Brain pericyte (primary cell): ENCODE measurements around the gene MPPED1.

Experiments
- DNase-seq: peaks from one replicate; pipeline ENCODE4 v3.0.0-alpha.2; 2012; ENCODE audit warnings: low read depth, low spot score

The MPPED1 gene

DNA sequence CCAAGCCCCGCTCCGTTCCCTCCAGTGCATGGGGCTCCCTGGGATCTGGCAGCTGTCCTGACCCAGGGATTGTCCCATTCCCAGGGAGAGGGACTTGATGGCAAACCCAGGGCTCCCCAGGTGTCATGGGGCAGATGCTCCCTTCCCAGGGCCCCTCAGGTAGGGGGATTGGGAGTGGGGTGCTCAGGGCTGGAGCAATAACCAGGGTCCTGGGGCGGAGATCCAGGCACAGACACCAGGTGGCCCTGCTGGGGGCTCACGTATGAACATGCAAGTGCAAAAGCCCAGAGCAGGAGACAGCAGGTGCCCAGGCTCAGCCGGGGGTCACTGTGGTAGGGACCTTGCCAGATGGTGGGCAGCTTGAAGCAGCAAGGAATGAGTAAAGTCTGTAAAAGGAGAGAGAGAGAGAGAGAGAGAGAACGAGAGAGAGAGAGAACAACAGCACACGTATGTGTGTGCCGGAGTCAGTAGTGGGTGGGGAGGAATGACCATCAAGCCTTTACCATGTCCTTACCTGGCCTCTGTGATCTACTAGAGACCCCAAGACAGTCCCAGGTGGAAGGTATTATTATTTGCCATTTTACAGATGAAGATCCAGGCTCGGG is 19.3 kb upstream of the MPPED1 start:
- no peak for DNase-seq

DNA sequence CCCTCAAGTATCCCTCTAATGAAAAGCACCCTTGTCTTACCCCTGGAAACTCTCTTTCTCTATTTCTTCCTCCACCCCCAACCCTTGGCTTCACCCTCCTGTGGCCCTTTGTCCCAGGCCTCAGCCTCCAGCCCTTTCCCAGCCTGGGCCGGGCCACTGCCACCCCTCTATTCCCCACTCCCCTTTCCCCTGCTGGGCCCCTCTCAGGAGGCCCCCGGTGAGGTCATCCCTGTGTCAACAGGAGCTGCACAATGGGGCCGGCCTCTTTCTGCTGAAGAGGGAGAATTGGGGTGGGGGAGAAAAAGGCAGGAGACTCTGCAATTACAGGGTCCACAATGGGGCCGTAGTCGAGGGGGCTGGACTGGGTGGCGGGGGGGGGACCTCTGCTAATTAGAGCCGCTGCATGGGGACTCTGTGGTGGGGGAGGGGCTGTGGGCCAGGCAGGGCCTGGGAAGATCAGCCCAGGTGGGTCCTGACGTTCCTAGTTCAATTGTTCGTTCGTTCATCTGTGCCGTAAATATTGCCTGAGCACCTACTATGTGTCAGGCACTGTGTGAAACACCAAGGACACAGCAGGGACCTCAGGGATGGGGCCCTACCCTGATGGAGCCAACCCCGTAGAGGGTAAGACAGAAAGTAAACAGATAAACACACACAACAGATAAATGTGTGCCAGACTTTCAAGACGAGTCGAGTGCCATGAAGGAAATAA is 18.5 kb upstream of the MPPED1 start:
- DNase-seq = no peak

- no peak for DNase-seq
These were observed 17.9 kb upstream of the MPPED1 start for GRCh38 chr22:43393844-43394474.

- no peak for DNase-seq
These were observed 16.6 kb upstream of the MPPED1 start for GRCh38 chr22:43395086-43395695.

- DNase-seq = no peak
These were observed 15.4 kb upstream of the MPPED1 start for GRCh38 chr22:43396321-43396933.

- no peak for DNase-seq
These were observed 14.8 kb upstream of the MPPED1 start for GRCh38 chr22:43396934-43397457.

GRCh38 chr22:43397766-43398165 is 14.0 kb upstream of the MPPED1 start:
- DNase-seq = no peak

DNA sequence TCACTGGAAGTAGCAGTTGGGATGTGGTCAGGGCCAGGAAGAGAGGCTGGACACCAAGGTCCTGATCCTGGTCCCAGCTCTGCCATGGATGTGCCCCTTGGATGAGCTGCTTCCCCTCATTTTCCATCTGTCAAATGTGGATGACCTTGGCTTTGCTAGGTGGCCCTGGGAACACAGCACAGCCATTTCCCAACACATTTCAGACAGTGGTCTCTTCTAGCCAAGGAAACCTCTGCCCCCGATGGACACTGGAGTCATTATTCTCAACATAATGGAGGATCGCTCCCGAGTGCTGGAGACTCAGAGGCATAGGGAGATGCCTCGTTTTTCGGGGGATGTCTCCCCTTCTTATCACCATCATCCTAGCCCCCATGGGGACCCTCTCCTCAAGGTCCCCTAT is 13.6 kb upstream of the MPPED1 start:
- DNase-seq = no peak

GRCh38 chr22:43398910-43399309 is 12.9 kb upstream of the MPPED1 start:
- DNase-seq = no peak

DNA sequence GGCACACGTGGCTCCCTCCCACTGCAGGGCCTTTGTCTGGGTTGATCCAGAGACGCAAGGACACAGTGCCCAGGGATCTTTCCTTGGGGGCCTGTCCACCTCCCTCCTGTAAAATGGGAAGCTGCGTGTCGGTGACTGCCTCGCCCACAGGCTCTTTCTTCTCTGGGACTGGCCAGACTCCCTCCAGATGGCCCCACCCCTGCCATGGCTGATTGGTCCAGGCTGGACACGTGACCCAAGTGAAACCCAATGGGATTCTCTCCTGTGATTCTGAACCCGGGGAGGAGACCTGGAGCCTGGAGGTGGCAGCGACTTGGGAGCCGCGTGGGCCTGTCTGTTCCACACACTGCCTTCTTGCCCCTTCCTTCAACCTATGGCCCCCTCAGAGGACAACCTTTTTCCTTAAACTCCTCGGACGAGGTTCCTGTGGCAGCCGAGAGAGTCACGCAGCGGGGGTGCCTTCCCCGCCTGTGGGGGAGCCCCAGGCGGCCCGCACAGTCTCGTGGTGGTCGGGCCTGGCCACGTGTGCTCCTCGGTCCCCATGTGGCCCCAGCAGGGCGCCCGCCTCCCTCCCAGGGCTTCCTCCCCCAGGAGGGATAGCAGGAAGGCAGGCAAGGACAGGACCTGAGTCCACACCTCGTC is 12.4 kb upstream of the MPPED1 start:
- no peak for DNase-seq

- DNase-seq = no peak
These were observed 11.8 kb upstream of the MPPED1 start for GRCh38 chr22:43399980-43400358.

DNA sequence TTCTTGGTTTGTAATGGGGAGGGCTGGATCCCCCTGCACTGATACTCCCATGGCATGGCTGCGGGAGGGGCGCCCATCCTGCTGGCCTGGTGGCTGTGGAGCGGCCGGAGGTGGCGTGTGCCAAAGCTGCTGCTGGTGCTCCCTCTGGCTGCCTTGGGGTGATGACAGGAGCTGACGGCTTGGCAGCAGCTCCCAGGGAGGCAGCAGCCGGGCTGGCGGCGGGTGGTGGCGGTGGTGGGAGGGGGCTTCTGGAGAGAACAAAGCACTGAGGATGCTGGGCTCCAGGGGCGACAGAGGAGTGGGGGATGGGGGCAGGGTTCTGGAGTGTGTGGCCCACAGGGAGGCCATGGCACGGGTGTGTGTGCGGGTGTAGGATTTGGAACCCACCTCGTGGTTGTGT is 11.4 kb upstream of the MPPED1 start:
- DNase-seq = no peak

DNA sequence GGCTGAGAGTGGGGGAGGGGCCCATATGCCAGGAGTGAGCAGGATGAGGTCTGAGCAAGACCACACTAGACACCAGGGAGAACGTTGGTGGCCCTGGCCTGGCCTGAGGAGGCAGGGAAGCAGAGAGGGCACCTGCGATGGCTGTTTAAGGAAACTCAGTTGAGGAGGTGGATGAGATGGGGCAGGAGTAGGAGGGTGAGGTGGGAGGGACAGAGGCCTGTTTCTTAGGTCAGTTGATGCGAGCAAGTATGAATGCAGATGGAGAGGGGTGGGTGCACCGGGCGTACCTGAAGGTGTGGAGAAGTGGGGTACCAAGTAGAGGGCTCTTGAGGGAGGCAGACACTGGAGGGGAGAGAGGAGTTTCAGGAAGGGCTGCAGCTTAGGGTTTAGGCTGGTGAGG is 10.6 kb upstream of the MPPED1 start:
- no peak for DNase-seq

GRCh38 chr22:43401661-43402060 is 10.2 kb upstream of the MPPED1 start:
- no peak for DNase-seq

DNA sequence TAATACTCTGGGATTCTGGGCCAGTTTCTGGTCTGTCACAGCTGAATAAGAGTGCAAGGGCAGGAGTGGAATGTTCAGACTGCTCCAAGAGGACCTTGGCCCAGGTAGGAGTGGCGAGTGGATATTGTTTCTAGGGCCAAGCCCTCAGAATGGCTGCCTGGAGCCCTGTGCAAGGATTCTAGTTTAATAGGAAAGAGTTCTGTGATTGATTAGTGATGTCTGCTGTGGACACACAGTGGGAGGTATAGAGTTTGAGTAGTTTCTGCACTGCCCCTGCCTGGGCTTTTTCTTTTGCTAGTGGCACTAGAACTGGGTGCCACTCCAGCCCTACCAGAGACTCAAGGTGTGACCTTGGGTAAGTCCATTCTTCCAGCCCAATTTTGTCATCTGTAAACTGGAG is 9.7 kb upstream of the MPPED1 start:
- DNase-seq = no peak

GRCh38 chr22:43404673-43405385 is 7.0 kb upstream of the MPPED1 start:
- no peak for DNase-seq

DNA sequence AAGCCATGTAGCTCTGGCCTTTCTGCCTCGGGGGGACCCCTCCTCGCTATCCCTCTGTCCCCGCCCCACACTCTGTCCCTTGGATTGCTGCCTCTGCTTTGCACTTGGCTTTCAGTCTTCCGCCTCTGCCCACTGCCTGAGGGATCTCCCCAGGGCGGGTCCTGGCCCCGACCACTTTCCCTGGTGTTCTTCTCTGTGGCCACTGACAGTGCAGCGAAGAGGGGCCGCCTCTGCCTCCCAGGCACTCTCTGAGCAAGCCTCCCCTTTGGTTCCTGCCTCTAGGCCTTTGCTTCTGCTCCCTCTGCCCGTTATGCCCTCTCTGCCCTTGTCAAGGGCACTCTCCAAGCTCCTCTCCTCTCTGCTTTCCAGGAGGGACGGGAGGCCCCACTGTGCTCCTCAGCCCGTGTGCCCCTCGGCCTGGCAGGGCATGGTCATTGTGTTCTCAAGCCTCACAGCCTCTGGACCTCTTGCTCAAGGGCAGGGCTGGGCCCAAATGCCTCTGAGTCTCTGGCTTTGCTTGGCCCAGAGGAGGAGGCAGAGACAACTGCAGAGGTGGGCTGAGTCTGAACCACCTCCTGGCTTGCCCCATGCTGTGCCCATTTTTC is 5.5 kb upstream of the MPPED1 start:
- no peak for DNase-seq

GRCh38 chr22:43407591-43407990 is 4.2 kb upstream of the MPPED1 start:
- DNase-seq = no peak

DNA sequence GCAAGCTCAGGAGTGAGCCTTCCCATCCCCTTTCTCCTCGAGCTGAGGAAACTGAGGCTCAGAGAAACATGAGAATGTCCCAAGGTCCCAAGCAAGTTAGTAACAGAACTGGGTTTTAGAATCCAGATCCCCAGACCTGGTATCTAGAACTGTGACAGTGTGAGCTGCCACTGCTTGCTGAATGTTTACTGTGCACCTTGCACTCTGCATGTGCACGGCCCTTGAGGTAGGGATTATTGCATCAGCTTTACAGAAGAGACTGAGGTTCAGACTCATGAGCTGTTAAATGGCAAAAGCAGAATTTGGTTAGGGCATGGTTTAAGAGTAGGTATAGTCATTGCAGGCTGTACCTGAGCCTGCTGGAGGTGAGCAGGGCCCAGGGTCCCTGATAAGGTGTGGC is 3.8 kb upstream of the MPPED1 start:
- no peak for DNase-seq

DNA sequence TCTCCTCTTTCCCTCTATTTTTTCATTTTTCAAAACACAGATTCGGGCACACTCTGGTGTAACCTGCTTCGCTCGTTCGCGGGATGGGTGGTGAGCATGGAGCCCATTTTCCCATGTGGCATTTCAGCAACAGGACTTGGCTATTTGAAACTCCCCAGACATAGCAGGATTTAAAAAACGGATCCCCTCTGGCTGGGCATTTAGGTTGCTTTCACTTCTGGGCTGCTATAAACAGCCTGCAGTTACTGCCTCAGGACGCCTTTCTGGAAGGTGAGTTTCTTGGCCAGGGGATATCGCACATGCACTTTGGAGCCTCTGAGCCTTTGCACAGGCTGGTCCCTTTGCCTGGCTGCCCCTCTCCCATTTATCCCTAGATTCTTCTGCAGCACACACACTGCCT is 2.8 kb upstream of the MPPED1 start:
- no peak for DNase-seq

DNA sequence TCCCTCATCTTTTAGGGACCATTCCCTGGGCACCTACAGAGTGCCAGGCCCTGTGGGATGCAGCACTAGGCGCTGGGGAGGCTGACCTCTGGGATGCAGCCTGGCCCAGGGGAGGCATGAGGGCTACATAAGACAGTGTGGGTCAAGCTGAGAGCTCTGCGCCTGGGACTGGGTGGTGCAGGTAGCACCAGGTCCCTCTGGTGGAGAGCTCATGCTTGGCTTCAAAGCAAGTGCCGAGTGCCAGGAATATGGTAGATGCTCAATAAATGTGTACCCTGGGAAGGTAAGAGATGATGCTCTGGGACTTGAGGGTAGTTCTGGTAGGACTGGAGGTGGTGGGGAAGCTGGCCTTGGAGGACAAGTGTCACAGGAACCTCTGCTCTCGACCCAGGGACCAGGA is 2.0 kb upstream of the MPPED1 start:
- no peak for DNase-seq
